RWPE2 (cell line): ENCODE results near the gene SLC66A2.

Source experiments
- ATAC-seq: fragments of 200-7000 bp; cut with Tn5 transposase; 3 replicates; pipeline ENCODE4 v1.9.1; 2021; ENCODE audit warnings: low read depth
- DNase-seq: peaks from one replicate; pipeline ENCODE4 v3.0.0-alpha.2; 2020; ENCODE audit warnings: low spot score
- H3K27ac ChIP-seq: fragments of 450-650 bp; 2 replicates; pipeline ENCODE4 v1.5.1; 2017; ENCODE audit warnings: mild to moderate bottlenecking; ENCODE audit not compliant: poor library complexity, severe bottlenecking
- H3K27me3 ChIP-seq: fragments of 250-450 bp; sonication (Bioruptor Pico); 2 replicates; pipeline ENCODE4 v1.5.1; 2021; ENCODE audit warnings: mild to moderate bottlenecking, moderate library complexity; ENCODE audit not compliant: insufficient read depth, poor library complexity, severe bottlenecking
- H3K36me3 ChIP-seq: fragments of 250-450 bp; sonication (Bioruptor Pico); 2 replicates; pipeline ENCODE4 v1.5.1; 2020; ENCODE audit warnings: low read depth, mild to moderate bottlenecking, moderate library complexity
- H3K4me1 ChIP-seq: fragments of 250-450 bp; sonication (Bioruptor Pico); 2 replicates; pipeline ENCODE4 v1.5.1; 2021; ENCODE audit warnings: mild to moderate bottlenecking, moderate library complexity; ENCODE audit not compliant: insufficient read depth, poor library complexity, severe bottlenecking
- H3K4me3 ChIP-seq: fragments of 250-450 bp; sonication (Bioruptor Pico); 2 replicates; pipeline ENCODE4 v1.5.1; 2021; ENCODE audit warnings: mild to moderate bottlenecking, moderate library complexity; ENCODE audit not compliant: severe bottlenecking
- H3K9me3 ChIP-seq: fragments of 250-450 bp; sonication (Bioruptor Pico); 2 replicates; pipeline ENCODE4 v1.5.1; 2021; ENCODE audit warnings: mild to moderate bottlenecking, moderate library complexity; ENCODE audit not compliant: severe bottlenecking
- CTCF ChIP-seq: fragments of 450-650 bp; IDR thresholded peaks from one replicate; pipeline ENCODE4 v1.5.1; 2017; ENCODE audit warnings: mild to moderate bottlenecking, moderate library complexity; ENCODE audit not compliant: poor library complexity, severe bottlenecking

Gene SLC66A2

GRCh38 chr18:79944746-79945117 is 6.7 kb downstream of the SLC66A2 start:
- H3K27me3 ChIP-seq: no peaks in the 10 kb centered on the region
- no peaks in the 10 kb centered on the region for H3K9me3 ChIP-seq
- no peak overlapping the region for H3K27ac ChIP-seq
- ATAC-seq (no peak), DNase-seq (no peak)
- H3K4me1 ChIP-seq: peaks cover under 1% of the 10 kb centered on the region
- no peak overlapping the region for H3K4me3 ChIP-seq
- no peak for TF ChIP-seq CTCF
- H3K36me3 ChIP-seq: peaks cover 33% of the 10 kb centered on the region

GRCh38 chr18:79944126-79944731 is 7.2 kb downstream of the SLC66A2 start:
- DNase-seq: no peak
- no peaks in the 10 kb centered on the region for H3K27me3 ChIP-seq
- H3K9me3 ChIP-seq: no peaks in the 10 kb centered on the region
- H3K4me3 ChIP-seq: no peak overlapping the region
- H3K27ac ChIP-seq: no peak overlapping the region
- H3K36me3 ChIP-seq: peaks cover 34% of the 10 kb centered on the region
- no peak; the same call in 2 of the 3 replicates for ATAC-seq
- no peaks in the 10 kb centered on the region for H3K4me1 ChIP-seq
- TF ChIP-seq CTCF: no peak

- no peaks in the 10 kb centered on the region for H3K4me1 ChIP-seq
- no peak overlapping the region for H3K27ac ChIP-seq
- ATAC-seq (no peak), DNase-seq (no peak)
- no peaks in the 10 kb centered on the region for H3K27me3 ChIP-seq
- peaks cover 32% of the 10 kb centered on the region; the same call in 1 of the 2 replicates for H3K36me3 ChIP-seq
- no peak overlapping the region for H3K4me3 ChIP-seq
- no peak for TF ChIP-seq CTCF
- no peaks in the 10 kb centered on the region for H3K9me3 ChIP-seq
Observed at GRCh38 chr18:79943608-79944125, 7.8 kb downstream of the SLC66A2 start.

GRCh38 chr18:79942786-79943607 is 8.5 kb downstream of the SLC66A2 start:
- Histone ChIP-seq H3K27ac (no peak overlapping the region), H3K9me3 (no peaks in the 10 kb centered on the region), H3K36me3 (peaks cover 32% of the 10 kb centered on the region; the same call in 1 of the 2 replicates), H3K4me3 (no peak overlapping the region), H3K4me1 (no peaks in the 10 kb centered on the region), H3K27me3 (no peaks in the 10 kb centered on the region)
- DNase-seq (no peak), ATAC-seq (no peak)
- no peak for TF ChIP-seq CTCF
